ENCODE measurements around the gene OSBPL7.

OSBPL7 gene, protein sequence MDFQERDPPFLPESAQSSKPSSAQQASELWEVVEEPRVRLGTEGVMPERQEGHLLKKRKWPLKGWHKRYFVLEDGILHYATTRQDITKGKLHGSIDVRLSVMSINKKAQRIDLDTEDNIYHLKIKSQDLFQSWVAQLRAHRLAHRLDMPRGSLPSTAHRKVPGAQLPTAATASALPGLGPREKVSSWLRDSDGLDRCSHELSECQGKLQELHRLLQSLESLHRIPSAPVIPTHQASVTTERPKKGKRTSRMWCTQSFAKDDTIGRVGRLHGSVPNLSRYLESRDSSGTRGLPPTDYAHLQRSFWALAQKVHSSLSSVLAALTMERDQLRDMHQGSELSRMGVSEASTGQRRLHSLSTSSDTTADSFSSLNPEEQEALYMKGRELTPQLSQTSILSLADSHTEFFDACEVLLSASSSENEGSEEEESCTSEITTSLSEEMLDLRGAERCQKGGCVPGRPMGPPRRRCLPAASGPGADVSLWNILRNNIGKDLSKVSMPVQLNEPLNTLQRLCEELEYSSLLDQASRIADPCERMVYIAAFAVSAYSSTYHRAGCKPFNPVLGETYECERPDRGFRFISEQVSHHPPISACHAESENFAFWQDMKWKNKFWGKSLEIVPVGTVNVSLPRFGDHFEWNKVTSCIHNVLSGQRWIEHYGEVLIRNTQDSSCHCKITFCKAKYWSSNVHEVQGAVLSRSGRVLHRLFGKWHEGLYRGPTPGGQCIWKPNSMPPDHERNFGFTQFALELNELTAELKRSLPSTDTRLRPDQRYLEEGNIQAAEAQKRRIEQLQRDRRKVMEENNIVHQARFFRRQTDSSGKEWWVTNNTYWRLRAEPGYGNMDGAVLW

DNA sequence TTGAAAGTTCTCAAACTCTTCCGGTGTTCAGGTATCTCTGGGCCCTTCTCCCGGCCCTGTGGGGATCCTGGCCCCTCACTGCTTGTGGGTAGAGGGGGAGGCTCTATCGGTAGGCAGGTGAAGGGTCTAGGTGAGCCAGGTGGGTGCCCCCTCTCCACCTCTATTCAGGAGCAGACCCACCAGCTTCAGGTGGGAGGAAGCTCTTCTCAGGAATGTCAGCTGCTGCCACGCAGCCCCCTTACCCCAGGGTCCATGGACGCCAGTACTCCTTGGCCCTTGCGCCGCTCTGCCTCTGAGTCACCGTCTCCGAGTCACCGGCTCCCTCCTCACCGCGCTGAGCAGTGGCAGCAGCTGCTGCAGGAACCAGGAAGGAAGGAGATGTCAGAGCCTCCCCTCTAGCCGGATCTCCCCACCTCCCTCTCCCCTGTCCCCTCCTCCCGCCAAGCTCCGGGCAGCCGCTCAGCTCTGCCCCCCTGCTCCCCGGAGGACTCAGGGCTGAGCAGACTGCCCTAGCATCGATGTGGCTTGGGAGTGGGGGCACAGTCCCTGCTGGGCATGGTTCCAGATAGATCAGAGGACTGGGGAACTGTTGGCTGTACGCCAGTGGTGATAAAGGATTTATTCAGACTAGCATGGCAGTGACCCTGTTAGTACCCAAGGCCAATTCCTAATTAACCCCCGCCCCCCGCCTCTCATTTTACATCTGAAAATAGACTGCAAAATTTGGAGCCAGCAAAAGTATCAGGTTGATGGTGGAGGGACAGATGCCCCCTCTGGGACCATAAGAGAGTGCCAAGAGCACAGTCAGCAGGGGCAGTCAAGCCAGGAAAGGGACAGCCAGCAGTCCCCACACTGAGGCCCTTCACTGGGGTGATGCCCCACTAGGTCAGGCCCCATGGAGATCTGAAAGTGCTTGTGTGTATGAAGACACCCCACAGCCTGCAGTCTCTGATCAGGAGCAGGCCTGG, at the start of gene OSBPL7:
Gene OSBPL7 (minus strand): TSS at position 371 of the 968 bp plus-strand sequence. CDS start 1,516 bp downstream, outside the sequence.
- Histone ChIP-seq H3K27me3 (ENCODE audit: insufficient read depth, low read length) (no peaks in the 10 kb centered on the region), H3K36me3 (ENCODE audit: insufficient read depth, low read length) (peaks cover 34% of the 10 kb centered on the region)

DNA sequence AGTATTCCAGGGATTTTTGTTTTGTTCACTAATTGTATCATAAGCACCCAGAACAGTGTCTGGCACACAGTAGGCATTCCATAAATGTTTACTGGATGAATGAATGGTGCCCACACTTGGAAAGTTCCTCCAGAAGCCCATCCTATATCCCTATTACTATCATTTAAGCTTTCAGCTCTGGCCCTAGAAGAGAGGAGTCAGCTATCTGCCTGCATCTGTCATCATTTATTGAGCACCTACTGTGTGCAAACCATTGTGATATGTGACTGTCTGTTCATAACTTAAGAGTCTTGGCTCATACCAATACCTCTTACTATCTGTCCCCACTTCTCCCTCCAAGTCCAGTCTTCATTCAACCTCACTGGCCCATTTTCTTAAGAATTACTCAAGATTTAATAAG, 49.5 kb upstream of the OSBPL7 start:
- no peak overlapping the region for H2AFZ ChIP-seq (ENCODE audit: low read depth, low read length)
- no peaks in the 10 kb centered on the region for H3K36me3 ChIP-seq (ENCODE audit: insufficient read depth, low read length)
- peaks cover 79% of the 10 kb centered on the region for H3K27me3 ChIP-seq (ENCODE audit: insufficient read depth, low read length)
- no peaks in the 10 kb centered on the region for H3K9me3 ChIP-seq (ENCODE audit: low read length)
- no peaks in the 10 kb centered on the region for H3K4me1 ChIP-seq (ENCODE audit: insufficient read depth, low read length)
- no peak overlapping the region for H3K4me3 ChIP-seq (ENCODE audit: low read length)

More for the DNA sequence above, at the start of gene OSBPL7:
- Histone ChIP-seq H3K9me3 (ENCODE audit: low read length) (no peaks in the 10 kb centered on the region), H3K4me1 (ENCODE audit: insufficient read depth, low read length) (peaks cover 15% of the 10 kb centered on the region), H2AFZ (ENCODE audit: low read depth, low read length) (peak within 1 kb of the TSS; percentile 38), H3K4me3 (ENCODE audit: low read length) (peak within 1 kb of the TSS; percentile 77)

DNA sequence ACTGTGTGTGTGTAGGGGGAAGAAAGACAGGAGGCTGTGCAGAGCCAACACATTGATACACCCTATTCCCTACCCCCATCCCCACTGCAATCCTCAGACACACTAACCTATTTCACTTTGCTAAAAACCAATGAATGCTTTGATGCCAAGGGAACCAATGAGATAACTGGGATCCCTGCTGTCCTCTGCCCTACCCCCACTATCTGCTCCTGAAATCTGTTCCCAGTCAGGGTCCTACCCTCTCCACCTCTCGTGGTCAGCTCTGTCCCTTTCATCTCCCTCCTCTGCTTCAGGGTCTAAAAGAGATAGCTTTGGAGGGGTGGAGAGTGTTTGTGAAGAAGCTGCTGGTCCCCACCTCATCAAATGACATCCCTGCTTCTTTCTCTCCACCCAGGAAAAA, 48.5 kb upstream of the OSBPL7 start:
- no peaks in the 10 kb centered on the region for H3K9me3 ChIP-seq (ENCODE audit: low read length)
- no peaks in the 10 kb centered on the region for H3K36me3 ChIP-seq (ENCODE audit: insufficient read depth, low read length)
- no peak overlapping the region for H3K4me3 ChIP-seq (ENCODE audit: low read length)
- no peak overlapping the region for H2AFZ ChIP-seq (ENCODE audit: low read depth, low read length)
- H3K27me3 ChIP-seq (ENCODE audit: insufficient read depth, low read length): peaks cover 75% of the 10 kb centered on the region
- no peaks in the 10 kb centered on the region for H3K4me1 ChIP-seq (ENCODE audit: insufficient read depth, low read length)

DNA sequence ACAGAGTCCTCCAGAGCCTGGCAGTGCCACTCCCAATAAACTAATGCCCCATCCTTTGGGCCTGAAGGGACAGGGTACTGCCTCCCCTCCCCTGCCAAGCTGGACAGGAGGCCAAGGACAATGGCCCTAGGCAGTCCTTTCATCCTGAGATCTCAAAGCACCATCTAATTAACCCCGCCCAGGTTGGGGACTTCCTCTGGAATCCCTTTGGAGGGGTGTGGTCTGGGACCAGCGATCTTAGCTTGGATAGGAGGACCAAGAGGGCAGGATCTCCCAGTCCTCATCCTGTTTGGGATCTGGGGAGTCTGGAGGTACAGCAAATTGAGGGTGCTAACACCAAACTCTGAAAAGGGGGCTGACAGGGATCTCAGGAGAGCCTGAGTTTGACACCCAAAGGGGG, 47.5 kb upstream of the OSBPL7 start:
- Histone ChIP-seq H3K36me3 (ENCODE audit: insufficient read depth, low read length) (no peaks in the 10 kb centered on the region), H3K9me3 (ENCODE audit: low read length) (no peaks in the 10 kb centered on the region), H3K4me1 (ENCODE audit: insufficient read depth, low read length) (no peaks in the 10 kb centered on the region), H2AFZ (ENCODE audit: low read depth, low read length) (no peak overlapping the region), H3K27me3 (ENCODE audit: insufficient read depth, low read length) (peaks cover 66% of the 10 kb centered on the region), H3K4me3 (ENCODE audit: low read length) (no peak overlapping the region)

DNA sequence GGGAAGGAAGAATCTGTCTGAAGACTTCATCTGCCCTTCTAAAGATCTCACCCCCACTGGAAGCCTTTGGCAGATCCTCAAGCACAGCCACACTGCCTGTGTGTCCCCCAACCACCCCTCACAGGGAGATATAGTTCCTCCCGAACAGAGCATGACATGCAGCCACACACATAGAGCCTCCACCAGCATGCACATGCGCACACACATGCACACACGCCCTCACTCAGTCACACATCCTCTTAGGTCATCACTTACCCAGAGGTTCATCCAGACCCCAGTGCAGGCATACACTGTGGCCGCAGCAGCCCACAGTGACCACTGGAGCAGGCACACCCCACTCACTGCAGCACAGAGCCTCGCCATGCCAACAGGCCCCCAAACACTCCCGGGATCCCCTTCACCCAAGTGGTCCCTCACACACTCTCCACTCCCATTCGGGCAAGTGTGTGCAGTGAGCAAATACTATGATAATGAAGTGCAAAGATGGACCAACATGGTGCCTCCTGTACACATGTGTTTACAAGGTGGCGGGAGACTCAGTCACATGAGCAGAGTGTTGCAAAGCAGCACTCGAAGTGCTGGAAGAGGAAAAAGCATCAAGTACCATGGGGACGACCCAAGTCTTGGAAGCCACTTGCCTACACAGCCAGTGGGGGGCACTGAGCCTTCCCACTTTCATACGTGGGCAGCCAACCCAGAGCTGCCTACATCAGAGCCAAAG, 46.4 kb upstream of the OSBPL7 start:
- Histone ChIP-seq H3K36me3 (ENCODE audit: insufficient read depth, low read length) (no peaks in the 10 kb centered on the region), H3K9me3 (ENCODE audit: low read length) (no peaks in the 10 kb centered on the region), H2AFZ (ENCODE audit: low read depth, low read length) (no peak overlapping the region), H3K27me3 (ENCODE audit: insufficient read depth, low read length) (peaks cover 57% of the 10 kb centered on the region), H3K4me3 (ENCODE audit: low read length) (no peak overlapping the region), H3K4me1 (ENCODE audit: insufficient read depth, low read length) (no peaks in the 10 kb centered on the region)

DNA sequence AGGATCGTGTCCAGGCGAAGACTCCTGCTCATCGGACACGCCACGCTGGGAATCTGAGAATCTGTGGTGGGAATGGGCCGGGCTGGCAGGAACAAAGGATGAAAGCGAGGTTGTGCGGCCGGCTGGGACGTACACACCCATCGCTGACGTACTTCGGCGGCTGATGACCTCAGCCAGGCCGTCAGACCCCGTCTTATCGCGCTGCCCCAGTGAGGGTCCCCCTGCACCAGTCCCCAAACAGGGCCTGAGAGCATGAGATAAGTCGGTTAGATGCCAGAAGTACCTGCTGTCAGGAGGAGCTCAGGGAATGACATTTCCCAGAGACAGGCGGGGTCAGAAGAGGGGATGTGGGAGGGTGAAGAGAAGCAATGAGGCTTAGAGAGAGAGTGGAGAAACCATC, 45.3 kb upstream of the OSBPL7 start:
- no peaks in the 10 kb centered on the region for H3K4me1 ChIP-seq (ENCODE audit: insufficient read depth, low read length)
- H3K27me3 ChIP-seq (ENCODE audit: insufficient read depth, low read length): peaks cover 47% of the 10 kb centered on the region
- no peaks in the 10 kb centered on the region for H3K9me3 ChIP-seq (ENCODE audit: low read length)
- no peak overlapping the region for H3K4me3 ChIP-seq (ENCODE audit: low read length)
- H3K36me3 ChIP-seq (ENCODE audit: insufficient read depth, low read length): no peaks in the 10 kb centered on the region
- no peak overlapping the region for H2AFZ ChIP-seq (ENCODE audit: low read depth, low read length)

DNA sequence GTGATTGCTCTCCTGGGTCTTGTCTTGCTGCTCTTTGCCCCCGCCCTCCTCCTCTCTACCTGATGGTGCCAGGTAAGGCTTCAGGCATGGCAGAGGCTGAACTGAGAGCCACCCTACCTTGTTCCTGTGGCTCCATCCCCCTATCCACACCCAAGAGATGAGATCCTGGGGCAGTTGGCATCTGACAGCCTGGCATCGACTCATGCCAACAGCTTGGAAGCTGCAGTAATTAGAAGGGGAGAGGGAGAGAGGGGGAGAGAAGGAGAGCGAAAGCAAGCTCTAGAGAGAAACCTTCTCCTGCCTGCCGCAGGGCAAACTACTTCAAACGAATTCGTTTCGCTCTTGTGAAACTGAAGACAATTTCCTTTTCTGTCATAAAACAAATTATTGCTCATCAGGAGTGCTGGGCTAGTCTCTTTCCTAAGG, 43.2 kb upstream of the OSBPL7 start:
- no peaks in the 10 kb centered on the region for H3K9me3 ChIP-seq (ENCODE audit: low read length)
- H3K36me3 ChIP-seq (ENCODE audit: insufficient read depth, low read length): no peaks in the 10 kb centered on the region
- peaks cover 29% of the 10 kb centered on the region for H3K27me3 ChIP-seq (ENCODE audit: insufficient read depth, low read length)
- no peak overlapping the region for H3K4me3 ChIP-seq (ENCODE audit: low read length)
- no peaks in the 10 kb centered on the region for H3K4me1 ChIP-seq (ENCODE audit: insufficient read depth, low read length)
- no peak overlapping the region for H2AFZ ChIP-seq (ENCODE audit: low read depth, low read length)

DNA sequence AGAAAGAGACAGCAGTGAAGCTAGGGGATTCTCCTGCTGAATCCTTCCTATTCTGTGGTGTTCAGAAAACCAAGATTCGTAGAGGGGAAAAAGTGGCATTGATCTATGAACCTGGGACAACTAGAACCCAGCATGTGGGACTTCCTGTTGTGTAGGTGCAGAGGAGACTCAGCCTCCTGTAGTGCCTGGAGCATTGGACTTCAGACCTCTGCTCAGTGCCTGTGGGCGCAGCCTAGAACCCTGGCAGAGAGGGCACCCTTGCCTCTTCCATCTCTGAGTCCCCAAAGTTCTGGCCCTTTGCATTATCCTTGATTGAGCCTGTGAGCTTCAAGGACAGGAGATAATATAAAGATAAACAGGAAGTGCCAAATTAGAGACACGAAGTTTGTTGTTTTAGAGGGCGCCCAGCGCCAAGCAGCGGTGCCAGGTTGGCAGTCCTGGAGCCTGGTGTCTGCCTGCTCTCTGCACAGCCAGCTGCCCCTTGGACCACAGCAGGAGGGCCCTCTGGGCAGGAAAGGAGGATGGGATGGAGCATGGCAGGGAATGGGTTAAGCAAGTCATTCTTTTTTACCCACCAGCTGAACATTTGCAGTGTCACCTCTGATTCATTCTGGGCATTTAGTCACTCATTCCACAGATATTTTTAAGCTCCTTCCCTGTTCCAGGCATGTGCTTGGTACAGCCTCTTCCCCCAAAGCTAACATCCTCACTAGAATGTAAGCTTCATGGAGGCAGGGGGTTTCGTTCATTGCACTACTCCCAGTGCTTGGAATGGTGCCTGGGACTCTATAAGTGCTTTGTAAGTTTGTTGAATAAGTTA, 41.2 kb upstream of the OSBPL7 start:
- Histone ChIP-seq H3K27me3 (ENCODE audit: insufficient read depth, low read length) (peaks cover 37% of the 10 kb centered on the region), H3K9me3 (ENCODE audit: low read length) (no peaks in the 10 kb centered on the region), H3K4me3 (ENCODE audit: low read length) (no peak overlapping the region), H3K36me3 (ENCODE audit: insufficient read depth, low read length) (no peaks in the 10 kb centered on the region), H2AFZ (ENCODE audit: low read depth, low read length) (no peak overlapping the region), H3K4me1 (ENCODE audit: insufficient read depth, low read length) (no peaks in the 10 kb centered on the region)

DNA sequence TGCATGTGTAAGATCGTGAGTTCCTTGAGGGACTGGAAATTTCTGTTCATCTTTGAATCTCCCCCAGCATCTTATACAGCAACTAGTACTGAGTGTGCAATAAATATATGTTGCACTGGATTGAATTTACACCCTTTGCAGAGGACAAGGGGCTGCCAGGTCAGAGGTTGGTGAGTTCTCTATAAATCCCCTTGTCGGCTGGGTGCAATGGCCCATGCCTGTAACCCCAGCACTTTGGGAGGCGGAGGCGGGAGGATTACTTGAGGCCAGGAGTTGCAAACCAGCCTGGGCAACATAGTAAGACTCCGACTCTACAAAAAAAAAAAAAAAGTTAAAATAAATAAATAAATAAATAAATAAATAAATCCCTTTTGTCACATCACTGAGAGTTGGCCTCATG, 38.8 kb upstream of the OSBPL7 start:
- H3K4me1 ChIP-seq (ENCODE audit: insufficient read depth, low read length): no peaks in the 10 kb centered on the region
- no peak overlapping the region for H2AFZ ChIP-seq (ENCODE audit: low read depth, low read length)
- H3K27me3 ChIP-seq (ENCODE audit: insufficient read depth, low read length): peaks cover 39% of the 10 kb centered on the region
- no peaks in the 10 kb centered on the region for H3K9me3 ChIP-seq (ENCODE audit: low read length)
- no peaks in the 10 kb centered on the region for H3K36me3 ChIP-seq (ENCODE audit: insufficient read depth, low read length)
- no peak overlapping the region for H3K4me3 ChIP-seq (ENCODE audit: low read length)

DNA sequence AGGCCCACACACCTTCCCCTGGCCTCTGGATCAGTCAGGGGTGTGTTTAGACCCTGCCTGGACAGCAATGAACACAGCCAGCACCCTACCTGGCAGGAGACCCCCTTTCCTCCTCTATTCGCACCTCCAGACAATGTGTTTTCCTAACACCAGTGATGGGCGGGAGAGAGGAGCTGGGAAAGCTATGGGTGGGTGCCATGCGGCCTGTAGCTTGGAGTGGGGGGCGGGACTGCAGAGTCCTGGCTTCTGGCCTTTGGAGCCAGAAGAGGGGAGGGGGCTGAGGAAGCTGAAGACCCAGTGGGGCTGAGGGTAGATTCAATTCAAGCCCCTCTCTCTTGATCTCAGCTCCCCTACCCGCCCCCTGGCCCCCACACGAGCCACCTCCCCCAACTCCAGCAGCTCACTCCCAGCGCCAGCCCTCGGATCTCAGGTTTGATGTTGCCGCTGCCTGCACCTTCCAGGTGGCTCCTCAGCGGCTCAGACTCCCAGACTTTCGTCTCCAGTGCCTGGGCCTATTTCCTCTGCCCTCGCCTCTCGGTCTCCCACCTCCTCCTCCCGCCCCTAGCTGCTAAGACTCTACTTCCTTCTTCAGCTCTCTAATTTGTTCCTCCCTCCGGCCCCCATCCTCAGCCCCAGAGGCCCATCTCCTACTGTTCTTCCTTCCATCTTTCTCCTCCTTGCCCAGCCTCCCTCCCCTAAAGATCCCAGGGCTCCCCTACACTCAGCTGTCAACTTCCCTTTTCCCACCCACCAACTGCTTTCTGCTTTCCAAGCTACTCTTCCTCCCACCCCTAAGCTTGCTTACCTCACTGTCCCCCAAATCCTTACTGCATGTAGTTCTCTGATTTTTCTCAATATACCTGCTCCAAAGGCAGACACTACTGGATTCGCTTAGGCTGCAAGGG, 36.2 kb upstream of the OSBPL7 start:
- Histone ChIP-seq H3K4me3 (ENCODE audit: low read length) (no peak overlapping the region), H3K36me3 (ENCODE audit: insufficient read depth, low read length) (no peaks in the 10 kb centered on the region), H3K4me1 (ENCODE audit: insufficient read depth, low read length) (no peaks in the 10 kb centered on the region), H3K27me3 (ENCODE audit: insufficient read depth, low read length) (peaks cover 65% of the 10 kb centered on the region), H2AFZ (ENCODE audit: low read depth, low read length) (no peak overlapping the region), H3K9me3 (ENCODE audit: low read length) (no peaks in the 10 kb centered on the region)

DNA sequence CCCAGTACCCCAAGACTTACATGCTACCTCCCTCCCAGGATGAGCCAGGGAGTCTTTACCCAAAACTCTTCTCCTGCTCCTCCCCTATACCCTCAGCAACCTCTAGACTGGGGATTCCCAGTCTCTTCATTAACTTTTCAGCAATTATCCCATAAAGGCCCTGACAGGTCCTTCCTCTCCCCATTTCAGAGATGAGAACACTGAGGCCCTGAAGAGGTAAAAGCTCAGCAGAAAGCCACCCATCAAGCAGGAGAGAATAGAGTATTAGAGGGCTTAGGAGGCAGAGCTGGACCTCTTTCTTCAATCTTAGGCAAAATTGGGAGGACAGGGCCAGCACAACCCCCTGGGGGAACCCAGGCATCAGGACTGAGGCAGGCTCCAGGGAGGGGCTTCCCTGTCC, 35.2 kb upstream of the OSBPL7 start:
- peaks cover 75% of the 10 kb centered on the region for H3K27me3 ChIP-seq (ENCODE audit: insufficient read depth, low read length)

More for the DNA sequence above, 35.2 kb upstream of the OSBPL7 start:
- Histone ChIP-seq H3K4me3 (ENCODE audit: low read length) (no peak overlapping the region), H2AFZ (ENCODE audit: low read depth, low read length) (no peak overlapping the region), H3K9me3 (ENCODE audit: low read length) (no peaks in the 10 kb centered on the region), H3K36me3 (ENCODE audit: insufficient read depth, low read length) (no peaks in the 10 kb centered on the region), H3K4me1 (ENCODE audit: insufficient read depth, low read length) (no peaks in the 10 kb centered on the region)
